ENCODE results near the gene SYVN1.
"Not testable (repeated sequence)": the region's sequence is repeated elsewhere in the genome, so short reads cannot be mapped to it uniquely, and the experiment has no call there.

The SYVN1 gene

DNA sequence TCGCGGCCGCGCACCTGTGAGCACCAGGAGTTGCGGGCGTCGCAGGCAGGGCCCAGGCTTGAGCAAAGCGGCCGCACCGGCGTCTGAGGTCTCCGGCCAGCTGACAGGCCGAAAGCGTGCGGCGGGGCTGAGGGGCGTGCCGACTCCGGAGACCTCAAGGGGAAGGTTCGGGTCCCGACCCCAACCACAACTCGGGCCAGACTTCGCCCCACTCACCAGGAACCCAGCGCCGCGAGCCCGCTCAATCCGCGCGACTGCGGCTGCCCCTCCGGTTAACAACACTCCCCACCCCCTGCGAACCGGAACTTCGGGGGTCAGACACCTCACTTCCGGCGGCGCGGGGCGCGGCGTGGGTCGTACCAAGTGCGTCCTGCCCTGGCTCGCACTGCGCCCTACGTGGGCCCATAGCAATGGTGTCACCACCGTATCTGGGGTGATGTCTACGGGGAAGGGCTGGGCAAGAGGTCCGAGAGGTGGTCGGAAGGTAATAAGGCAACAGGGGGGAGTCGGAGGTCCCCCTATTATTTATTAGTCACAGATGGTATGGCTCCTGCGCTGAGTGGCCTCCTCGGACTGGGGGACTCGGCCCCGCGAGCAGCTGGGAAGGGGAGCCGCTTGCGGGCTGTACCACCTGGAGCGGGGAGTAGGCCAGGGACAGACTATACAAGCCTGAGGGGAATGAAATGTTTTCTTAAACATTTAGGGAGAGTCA lies at the start of gene SYVN1:
TSS of gene SYVN1 (minus strand) at position 280 of the 712 bp plus-strand sequence. CDS start 918 bp downstream, outside the sequence.
- peak; percentile 89 for DNase-seq (ENCODE audit: low spot score)

DNA sequence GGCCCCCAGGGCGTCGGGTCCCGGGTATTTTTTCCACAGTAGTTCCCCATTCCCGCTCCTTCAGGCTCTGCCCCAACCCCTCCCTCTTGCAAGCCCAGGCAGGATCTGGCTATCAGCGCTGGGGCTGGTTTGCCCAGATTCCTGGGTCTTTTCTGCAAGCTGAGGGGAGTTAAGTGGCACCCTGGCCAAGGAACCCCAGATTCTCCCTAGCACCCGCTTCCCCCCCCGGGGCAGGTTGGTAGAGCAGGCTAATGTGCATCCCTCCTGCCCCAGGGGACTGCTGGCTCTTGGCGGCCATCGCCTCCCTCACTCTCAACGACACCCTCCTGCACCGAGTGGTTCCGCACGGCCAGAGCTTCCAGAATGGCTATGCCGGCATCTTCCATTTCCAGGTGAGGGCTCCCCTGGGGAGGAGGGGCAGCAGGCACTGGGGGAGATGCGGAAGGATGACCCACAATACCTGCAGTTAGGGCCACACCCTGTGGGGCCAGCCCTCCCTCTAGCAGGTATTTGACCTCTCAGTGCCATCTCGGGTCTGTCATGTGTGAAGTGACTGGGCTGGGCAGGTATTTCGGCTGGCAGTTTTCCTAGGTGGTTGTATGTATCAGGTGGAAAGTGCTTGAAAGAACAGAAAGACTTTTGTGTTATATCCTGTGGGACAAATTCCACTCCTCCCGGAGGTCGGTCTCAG lies 49.0 kb upstream of the SYVN1 start:
- no peak for DNase-seq (ENCODE audit: low spot score)

DNA sequence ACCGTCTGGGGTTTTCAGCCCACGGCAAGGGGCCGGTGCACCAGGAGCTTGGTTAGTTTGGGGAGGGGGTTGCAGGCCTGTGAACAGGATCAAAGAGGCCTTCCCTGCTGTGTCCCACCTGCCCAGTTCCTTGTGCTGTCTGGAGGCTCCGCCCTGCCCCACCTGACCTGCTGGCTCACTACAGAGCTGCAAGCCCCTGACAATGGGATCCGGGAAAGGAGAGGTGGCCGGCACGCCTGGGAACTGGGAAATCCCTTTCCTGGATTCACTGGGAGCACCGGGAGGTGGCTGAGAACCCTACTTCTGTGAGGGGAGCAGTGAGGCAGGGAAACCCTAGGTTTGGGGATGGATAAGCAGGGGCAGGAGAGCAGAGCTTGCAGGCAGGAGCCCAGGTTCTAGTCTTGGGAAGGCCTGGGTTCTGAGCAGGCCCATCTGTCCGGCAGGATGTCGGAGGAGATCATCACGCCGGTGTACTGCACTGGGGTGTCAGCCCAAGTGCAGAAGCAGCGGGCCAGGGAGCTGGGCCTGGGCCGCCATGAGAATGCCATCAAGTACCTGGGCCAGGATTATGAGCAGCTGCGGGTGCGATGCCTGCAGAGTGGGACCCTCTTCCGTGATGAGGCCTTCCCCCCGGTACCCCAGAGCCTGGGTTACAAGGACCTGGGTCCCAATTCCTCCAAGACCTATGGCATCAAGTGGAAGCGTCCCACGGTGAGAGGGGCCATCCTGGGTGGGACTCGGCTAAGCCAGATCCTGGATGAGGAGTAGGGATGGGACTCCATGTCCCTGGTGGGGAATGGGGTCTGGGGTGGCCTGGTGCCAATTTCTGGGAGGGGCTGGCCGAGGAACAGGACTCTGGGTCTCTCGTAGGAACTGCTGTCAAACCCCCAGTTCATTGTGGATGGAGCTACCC lies 48.2 kb upstream of the SYVN1 start:
- no peak for DNase-seq (ENCODE audit: low spot score)

DNA sequence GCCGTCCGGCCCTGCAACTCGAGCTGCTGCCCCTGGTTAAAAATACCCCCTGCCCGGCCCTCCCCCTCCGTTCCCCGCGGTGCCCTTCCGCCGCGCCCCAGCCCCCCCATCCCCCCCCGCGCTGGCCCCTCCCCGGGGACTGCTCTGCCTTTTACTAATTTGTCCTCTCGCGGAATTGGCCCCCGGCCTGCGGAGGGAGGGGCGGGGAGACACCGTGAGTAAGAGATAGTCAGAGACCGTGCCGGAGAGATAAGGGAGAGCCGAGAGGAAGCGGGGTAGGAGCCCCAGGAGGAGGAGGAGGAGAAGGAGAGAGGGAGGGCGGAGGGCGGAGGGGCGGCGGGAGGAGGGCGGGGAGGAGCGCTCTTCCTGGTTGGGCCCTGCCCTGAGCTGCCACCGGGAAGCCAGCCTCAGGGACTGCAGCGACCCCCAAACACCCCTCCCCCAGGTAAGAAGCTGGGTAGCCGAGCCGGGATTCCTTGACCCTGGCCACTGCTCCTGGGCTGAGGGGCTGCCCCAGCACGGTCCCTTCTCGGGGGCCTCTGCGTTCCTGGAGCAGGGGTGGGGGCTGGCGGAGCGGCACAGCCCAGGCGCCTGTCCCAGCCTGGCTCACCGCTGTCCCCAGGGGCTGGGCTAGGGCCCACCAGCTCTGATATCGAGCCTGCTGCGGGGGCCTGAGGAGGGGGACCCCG lies 47.4 kb upstream of the SYVN1 start, which contains the start of gene CAPN1:
TSS of gene CAPN1 (plus strand) at position 360 of the 689 bp plus-strand sequence. CDS start 774 bp downstream, outside the sequence.
- DNase-seq (ENCODE audit: low spot score), result peak; percentile 78

DNA sequence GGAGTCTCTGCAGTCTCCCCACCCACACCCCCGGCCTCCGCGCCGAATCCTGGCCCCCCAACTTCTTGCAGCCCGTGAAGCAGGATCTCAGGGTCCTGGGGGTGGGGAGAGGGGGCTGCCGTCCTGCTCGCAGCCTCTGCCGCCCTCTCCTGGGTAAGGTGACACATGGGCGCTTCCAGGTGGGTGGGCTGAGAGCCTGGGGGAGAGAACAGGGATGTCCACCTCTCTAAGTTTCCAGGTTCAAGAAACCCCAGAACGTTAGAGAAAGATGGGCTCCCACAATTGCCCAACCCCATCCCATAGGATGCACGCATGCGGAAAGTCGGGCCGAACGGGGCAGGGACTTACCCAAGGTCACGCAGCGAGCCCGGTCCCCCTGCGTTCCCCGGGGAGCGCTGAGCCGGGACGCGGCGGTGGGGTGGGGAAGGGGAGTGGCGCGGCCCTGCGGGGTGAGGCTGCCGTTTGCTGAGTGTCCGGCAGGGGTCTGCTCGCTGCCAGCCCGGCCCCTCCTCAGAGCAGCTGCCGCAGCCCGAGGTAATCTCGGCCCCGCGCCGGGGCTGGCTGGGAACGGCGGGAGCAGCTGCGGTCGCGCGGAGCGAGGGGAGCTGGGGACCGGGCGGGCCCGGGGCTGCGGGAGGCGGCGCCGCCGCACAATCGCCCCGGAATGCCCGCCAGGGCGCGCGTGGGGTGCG lies 46.7 kb upstream of the SYVN1 start:
- peak; percentile 35 for DNase-seq (ENCODE audit: low spot score)

DNA sequence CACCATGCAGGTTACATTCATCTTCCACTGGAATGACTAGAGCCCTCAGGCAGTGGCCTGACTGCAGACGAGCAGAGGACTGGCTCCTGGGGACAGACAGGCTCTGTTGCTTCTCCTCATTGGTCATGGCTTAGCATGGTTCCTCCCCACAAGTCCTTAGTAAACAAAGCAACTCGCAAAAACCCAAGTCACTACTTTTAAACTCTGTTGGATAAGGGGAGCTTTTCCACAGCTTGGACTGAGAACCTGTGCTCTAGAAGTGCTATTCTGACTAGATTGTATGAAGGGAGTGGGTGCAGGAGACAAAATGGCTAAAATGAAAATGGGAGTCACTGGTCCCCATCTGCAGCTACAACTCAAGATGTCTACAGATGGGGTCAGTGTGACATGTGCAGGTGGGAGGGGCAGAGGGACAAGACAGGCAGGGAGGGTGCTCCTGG lies 40.3 kb upstream of the SYVN1 start:
- not testable (repeated sequence) for DNase-seq (ENCODE audit: low spot score)

DNA sequence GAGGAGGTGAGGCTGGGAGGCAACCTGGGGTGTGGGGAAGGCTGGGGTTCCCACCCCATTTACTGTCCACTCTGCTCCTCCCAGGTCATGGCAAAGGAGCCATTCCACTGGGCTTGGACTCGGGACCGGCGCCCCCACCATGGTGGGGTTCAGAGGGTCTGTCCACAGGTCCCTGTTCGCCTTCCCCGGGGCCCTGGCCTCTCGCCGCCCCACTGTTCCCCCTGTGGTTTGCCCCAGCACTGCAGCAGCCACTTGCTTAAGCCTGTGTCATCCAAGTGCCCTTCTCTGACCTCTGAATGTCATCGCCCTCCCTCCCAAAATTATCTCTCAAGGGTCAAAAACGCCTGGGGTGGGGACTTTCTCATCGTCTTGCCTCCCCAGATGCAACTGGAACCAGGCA lies 38.3 kb upstream of the SYVN1 start:
- no peak for DNase-seq (ENCODE audit: low spot score)

DNA sequence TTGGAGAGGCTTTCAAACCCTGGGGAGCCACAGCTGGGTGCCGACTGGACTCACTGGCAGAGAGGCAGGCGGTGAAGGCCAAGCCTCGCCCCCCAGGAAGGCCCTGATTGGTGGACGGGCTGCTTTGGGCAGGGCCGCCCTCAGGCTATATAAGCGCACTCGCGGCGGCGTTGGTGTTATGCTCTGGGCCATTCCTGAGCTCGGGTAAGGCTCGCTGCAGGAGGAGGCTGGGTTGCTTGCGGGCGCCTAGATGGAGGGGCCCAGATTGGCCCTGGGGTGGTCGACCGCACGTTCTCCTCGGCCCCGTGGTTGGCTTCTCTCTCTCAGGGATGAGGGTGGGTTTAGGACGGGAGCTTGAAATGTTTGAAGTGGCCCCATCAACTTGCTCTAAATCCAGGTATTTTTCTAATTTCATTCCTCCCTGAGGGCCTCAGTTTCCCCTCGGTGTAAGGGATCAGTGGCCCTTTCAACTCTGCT lies 35.8 kb upstream of the SYVN1 start, which contains the start of gene SPDYC:
TSS of gene SPDYC (plus strand) at position 176 of the 477 bp plus-strand sequence. CDS start 1,125 bp downstream, outside the sequence.
- DNase-seq (ENCODE audit: low spot score), result no peak

DNA sequence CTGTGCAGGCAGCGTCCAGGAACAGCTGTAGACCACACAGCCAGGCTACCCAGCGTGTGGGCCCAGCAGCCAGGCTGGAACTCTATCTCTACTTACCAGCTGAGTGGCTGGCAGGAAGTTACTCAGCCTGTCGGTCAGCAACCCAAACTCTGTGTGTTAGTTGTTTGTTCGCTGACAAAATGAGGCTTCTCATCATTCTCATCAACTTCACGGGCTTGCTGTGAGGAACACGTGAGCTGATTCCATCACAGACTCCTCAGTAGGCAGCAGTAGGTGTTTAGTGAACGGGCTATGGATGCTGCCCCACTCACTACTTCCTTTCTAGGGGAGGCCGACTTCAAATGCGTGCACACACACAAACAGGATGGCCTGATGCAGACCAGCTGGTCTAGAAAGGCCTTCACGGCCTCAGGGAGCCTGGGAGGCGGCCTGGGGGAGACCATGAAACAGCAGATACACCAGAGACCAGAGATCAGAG lies 34.9 kb upstream of the SYVN1 start:
- no peak for DNase-seq (ENCODE audit: low spot score)

DNA sequence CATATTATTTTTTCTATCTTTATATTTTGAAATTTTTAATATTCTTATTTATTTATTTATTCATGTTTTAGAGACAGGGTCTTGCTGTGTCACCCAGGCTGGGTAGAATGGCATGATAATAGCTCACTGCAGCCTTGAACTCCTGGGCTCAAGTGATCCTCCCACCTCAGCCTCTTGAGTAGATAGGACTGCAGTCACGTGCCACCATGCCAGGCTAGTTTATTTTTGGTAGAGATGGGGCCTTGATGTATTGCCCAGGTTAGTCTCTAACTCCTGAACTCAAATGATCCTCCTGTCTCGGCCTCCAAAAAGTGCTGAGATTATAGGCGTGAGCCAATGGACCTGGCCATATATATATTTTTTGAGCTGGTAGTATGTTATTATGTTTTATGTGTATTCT lies 33.3 kb upstream of the SYVN1 start:
- no peak for DNase-seq (ENCODE audit: low spot score)

DNA sequence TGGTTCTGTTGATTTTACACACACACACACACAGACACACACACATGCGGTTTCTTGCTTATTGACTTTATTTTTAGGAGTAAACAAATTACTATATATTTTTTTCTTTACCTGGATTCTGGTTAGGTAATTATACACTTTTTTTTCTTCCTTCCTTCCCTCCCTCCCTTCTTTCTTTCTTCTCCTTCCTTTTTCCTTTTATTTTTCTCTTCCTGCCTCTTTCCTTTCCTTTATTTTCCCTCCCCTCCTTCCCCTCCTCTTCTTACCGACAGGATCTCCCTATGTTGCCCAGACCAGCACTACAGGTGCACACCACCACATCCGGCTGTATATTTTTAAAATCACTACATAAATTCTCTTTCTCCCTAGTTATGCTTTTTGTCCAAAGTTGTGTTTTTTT lies 32.6 kb upstream of the SYVN1 start:
- DNase-seq (ENCODE audit: low spot score), result no peak

DNA sequence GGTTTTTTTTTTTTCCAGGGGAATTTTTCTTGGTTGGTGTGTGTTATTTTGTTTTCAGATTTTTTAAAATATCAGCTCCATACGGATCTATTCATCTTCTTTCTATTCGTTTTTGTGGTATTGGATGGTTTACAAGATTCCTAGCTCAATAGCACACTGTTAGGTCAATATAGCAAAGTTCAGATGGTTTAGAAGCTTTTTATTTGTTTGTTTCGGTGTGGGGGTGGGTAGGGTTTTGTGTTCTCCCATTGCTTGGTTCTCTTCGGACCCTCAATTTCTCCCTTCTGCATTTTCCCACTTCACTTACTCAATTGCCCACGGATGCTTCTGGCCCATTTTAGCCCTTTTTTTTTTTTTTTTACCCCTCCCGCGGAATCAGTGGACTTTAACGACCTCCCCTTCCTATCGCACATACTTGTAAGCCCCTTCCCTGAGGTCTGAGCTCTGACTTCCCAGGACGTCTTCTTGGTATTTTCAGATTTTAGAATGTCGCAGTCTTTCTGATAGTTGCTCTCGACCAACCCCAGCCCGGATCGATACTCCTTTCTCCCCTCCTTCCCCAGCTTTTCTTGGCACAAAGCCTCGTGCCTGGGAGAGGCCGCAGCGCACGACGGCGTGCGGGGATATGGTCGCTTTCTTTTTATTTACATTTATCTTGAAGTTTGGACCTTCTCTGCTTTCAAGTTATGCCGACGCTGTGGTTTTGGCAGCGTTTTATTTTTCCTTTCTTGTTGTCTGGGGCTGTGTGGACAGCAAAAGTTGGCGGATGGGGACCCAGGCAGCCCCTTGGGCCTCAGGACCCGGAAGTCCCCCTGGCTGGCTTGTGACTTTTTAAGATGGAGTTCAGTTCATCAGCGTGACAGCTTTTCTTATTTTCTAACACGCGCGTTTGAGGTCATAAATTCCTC lies 31.3 kb upstream of the SYVN1 start:
- DNase-seq (ENCODE audit: low spot score), result no peak

DNA sequence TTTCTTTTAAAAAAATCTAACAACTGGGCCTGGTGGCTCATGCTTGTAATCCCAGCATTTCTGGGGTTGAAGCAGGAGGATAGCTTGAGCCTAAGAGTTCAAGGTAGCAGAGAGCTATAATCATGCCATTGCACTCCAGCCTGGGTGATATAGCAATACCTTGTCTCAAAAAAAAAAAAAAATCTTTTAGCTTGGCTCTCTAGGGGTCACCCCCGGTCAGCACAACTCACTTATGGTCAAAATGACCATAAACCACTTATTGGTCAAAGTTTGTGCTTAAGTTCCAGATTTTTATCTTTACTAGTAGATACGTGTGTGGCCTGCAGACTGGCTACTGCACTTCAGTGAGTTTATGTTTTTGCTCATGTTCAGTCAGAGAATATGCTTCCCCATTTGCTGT lies 29.4 kb upstream of the SYVN1 start:
- no peak for DNase-seq (ENCODE audit: low spot score)

DNA sequence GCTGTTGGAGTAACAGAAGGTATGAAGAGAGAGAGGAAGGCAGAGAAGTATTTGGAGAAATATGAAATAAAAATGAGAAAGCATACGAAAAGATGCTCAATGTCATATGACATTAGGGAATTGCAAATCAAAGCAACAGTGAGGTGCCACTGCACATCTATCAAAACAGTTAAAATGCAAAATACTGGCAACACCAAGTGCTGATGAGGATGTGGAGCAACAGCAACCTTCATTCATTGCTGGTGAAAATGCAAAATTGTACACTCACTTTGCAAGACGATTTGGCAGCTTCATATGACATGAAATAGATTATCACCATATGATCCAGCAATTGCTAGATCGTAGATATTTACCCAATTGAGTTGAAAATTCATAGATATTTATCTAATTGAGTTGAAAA lies 26.3 kb upstream of the SYVN1 start:
- DNase-seq (ENCODE audit: low spot score), result no peak

DNA sequence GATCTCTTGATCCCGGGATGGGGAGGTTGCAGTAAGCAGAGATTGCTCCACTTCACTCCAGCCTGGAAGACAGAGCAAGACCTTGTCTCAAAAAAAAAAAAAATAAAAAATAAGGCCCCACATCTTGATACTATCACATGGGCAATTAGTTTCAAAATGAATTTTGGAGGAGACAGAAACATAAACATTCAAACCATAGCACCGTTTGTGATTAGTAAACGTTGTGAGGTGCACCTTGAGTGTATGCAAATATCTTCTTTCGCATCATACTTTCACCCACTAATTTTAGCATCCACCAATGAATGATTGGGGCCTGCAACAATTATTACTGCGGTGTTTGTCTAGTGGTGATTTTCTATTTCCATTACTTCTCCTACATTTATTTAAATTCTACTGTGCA lies 24.7 kb upstream of the SYVN1 start:
- no peak for DNase-seq (ENCODE audit: low spot score)

DNA sequence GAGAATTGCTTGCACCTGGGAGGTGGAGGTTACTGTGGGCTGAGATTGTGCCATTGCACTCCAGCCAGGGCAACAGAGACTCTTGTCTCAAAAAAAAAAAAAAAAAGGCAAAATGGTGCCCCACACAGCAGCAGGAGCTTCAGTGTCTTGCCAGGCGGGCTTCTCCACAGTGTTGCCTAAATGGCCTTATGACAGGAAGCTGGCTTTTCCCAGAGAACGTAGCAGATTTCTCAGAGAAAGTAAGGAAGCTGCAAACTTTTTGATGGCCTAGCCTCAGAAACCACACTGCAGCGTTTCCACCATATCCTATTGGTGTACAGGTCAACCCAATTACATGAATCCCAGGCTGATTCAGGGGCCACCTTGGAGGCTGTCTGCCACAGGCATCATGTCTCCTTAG lies 23.0 kb upstream of the SYVN1 start:
- no peak for DNase-seq (ENCODE audit: low spot score)

DNA sequence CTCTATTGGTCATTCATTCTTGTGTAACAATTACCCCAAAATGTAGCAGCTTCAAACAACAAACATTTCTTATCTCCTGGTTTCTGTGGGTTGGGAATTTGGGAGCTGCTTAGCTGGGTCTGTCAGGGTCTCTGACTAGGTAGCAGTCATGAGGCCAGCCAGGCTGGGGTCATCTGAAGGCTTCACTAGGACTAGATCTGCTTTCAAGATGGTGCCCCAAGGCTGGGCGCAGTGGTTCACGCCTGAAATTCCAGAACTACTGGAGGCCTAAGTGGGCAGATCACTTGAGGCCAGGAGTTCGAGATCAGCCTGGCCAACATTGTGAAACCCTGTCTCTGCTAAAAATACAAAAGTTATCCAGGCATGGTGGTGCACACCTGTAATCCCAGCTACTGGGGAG lies 22.6 kb upstream of the SYVN1 start:
- DNase-seq (ENCODE audit: low spot score), result no peak

DNA sequence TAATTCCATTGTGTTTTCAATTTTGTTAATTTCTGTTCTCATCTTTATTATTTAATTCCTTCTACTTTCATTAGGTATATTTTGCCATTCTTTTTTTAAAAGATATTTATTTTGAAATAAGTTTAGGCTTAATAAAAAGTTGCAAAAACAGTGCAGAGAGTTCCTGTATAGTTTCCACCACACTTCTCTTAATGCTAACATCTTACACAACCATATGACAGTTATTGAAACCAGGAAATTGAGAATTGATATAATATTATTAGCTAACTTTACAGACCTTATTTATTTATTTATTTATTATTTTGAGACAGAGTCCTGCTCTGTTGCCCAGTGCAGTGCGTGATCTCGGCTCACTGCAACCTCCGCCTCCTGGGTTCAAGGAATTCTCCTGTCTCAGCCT lies 21.9 kb upstream of the SYVN1 start:
- no peak for DNase-seq (ENCODE audit: low spot score)

DNA sequence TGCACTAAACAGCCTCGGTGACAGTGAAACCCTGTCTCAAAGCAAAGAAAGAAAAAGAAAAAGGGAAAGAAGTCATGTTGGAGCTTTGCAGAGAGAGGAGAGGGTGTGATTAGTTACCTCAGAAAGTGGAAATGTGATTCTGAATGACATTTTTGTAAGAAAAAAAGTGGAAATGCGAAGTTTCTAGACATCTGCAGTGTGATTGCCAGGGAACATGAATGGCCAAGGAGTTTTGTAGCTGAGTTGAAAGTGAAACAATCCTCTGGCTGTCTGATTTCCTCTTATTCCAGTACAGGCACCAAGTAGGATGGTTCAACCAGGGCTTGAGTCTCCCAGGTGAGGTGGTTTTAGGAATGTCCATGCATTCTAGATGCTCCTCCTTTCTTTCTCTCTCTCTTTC lies 17.8 kb upstream of the SYVN1 start:
- DNase-seq (ENCODE audit: low spot score), result no peak
